ENCODE results near the gene ZIC5. TPM values are rescaled to one million over a fixed set of nuclear protein-coding genes. Genes with fewer than 3 reads are reported as not detected.

The ZIC5 gene
- total and polyA plus RNA-seq, 2 of the 13 experiments (the other 11 are each of a cell fraction or from before 2014, with no cell fraction given): 0.02 to 0.07 TPM

- TF ChIP-seq BCL3 (CRISPR knock-in tag; IDR thresholded peaks at IDR 0.05): no peak
- TF ChIP-seq CEBPB (IDR thresholded peaks at IDR 0.05; ENCODE audit: borderline replicate concordance, low read depth, low read length): no peak
- peak; percentile 96 for TF ChIP-seq IKZF5 (CRISPR knock-in tag; IDR thresholded peaks at IDR 0.05)
- TF ChIP-seq ZNF761 (CRISPR knock-in tag; conservative IDR thresholded peaks at IDR 0.05): no peak
- TF ChIP-seq HNRNPK (IDR thresholded peaks at IDR 0.05; ENCODE audit: low read depth, low read length, poor library complexity, severe bottlenecking): no peak
- TF ChIP-seq ZBTB4 (CRISPR knock-in tag; IDR thresholded peaks at IDR 0.05; ENCODE audit: borderline replicate concordance): no peak
- no peak for TF ChIP-seq KLF6 (CRISPR knock-in tag; IDR thresholded peaks at IDR 0.05)
- TF ChIP-seq GLMP (CRISPR knock-in tag; IDR thresholded peaks at IDR 0.05; ENCODE audit: borderline replicate concordance): no peak
- TF ChIP-seq ZKSCAN1 (IDR thresholded peaks at IDR 0.05; ENCODE audit: low read length): no peak
- peak; percentile 32; the same call in 1 of the 2 replicates for TF ChIP-seq YEATS2 (CRISPR knock-in tag; IDR thresholded peaks at IDR 0.05; ENCODE audit: borderline replicate concordance)
- TF ChIP-seq HOXA3 (CRISPR knock-in tag; IDR thresholded peaks at IDR 0.05): peak; percentile 73; the same call in 1 of the 2 replicates
- no peak for TF ChIP-seq JUNB (CRISPR knock-in tag; IDR thresholded peaks at IDR 0.05; ENCODE audit: borderline replicate concordance)
- no peak for TF ChIP-seq ZNF619 (CRISPR knock-in tag; IDR thresholded peaks at IDR 0.05)
- TF ChIP-seq ZNF740 (CRISPR knock-in tag; IDR thresholded peaks at IDR 0.05): no peak
- peak; percentile 97 for TF ChIP-seq ZNF18 (CRISPR knock-in tag; IDR thresholded peaks at IDR 0.05; ENCODE audit: insufficient replicate concordance)
- no peak for TF ChIP-seq MXD1 (CRISPR knock-in tag; IDR thresholded peaks at IDR 0.05)
- no peak for TF ChIP-seq ZNF776 (CRISPR knock-in tag; IDR thresholded peaks at IDR 0.05)
- no peak for TF ChIP-seq SRSF1 (optimal IDR thresholded peaks at IDR 0.05; ENCODE audit: low read depth, low read length)
- no peak for TF ChIP-seq ZKSCAN5 (CRISPR knock-in tag; IDR thresholded peaks at IDR 0.05)
- TF ChIP-seq SRF (IDR thresholded peaks at IDR 0.05; ENCODE audit: low read depth, low read length): no peak
Measured at GRCh38 chr13:99941086-99941485, 30.5 kb downstream of the ZIC5 start (continued).
